Left cardiac atrium (tissue), 4 donors: Measurements from ENCODE around the gene CTXND2. TPM values are rescaled to one million over a fixed set of nuclear protein-coding genes. Genes with fewer than 3 reads are reported as not detected.
"Not testable (repeated sequence)": the region's sequence is repeated elsewhere in the genome, so short reads cannot be mapped to it uniquely, and the experiment has no call there.

ENCODE experiments used
- ATAC-seq, 2 donors: fragments of 200-7000 bp; cut with Tn5 transposase; one replicate each; pipeline ENCODE4 v1.9.1; 2020; ENCODE audit warnings: mild to moderate bottlenecking in 2 of 2, moderate library complexity in 2 of 2
- DNase-seq: peaks from one replicate; pipeline ENCODE4 v3.0.0-alpha.2; 2020
- intact Hi-C, 2 donors: fragments of 100-400 bp; cut with DNase I; formaldehyde crosslinking; loops; one replicate each; pipeline versions ENCODE4 v1.14.1 to v1.15.1; 2022 to 2023
- long read RNA-seq: library from polyadenylated mRNA; unstranded; transcript quantifications from one replicate; pipeline ENCODE4 v2.0.0, GENCODE V29; 2021
- total RNA-seq, 2 donors: library from RNA; stranded (reverse); fragmentation: NEBNext Ultra II Directional; extraction: Animal tissue kit (Norgen Biotek cat#: 25700); gene quantifications; one replicate each; pipeline ENCODE4 v1.2.1, GENCODE V29; 2021
- donor health status: DM: no; HTN: yes; CAD: no.
- donor health status: DM: no; HTN: yes; CAD: no; lungs with severe emphysema.
- donor health status: DM: yes; HTN: yes; CAD: no.
- donor health status: Dilated cardiomyopathy.

Gene CTXND2
- total RNA-seq, result not detected
- long read RNA-seq, result 0 reads

GRCh38 chr1:150887018-150887417 lies at the start of gene CTXND2:
CTXND2 (plus strand) TSS chr1:150887136; CDS start chr1:150912315, 25,179 bp downstream.
- DNase-seq (no peak), ATAC-seq (peak; percentile 71 to 97)
- intact Hi-C loops, result no loop called here

DNA sequence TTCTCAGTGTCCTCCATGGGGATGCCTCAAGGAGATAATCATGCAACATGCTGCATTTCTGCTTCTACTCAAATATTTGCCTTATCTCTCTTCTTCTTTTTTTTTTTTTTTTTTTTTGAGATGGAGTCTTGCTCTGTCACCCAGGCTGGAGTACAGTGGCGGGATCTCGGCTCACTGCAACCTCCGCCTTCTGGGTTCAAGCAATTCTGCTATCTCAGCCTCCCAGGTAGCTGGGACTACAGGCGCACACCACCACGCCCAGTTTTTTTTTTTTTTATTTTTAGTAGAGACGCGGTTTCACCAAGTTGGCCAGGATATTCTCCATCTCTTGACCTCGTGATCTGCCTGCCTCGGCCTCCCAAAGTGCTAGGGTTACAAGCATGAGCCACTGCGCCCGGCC lies 46.1 kb upstream of the CTXND2 start:
- DNase-seq, intact Hi-C loops, ATAC-seq: not testable (repeated sequence)

GRCh38 chr1:150841626-150842025 lies 45.3 kb upstream of the CTXND2 start:
- ATAC-seq, result no peak
- intact Hi-C loops, result no loop called here
- no peak for DNase-seq

- intact Hi-C loops, result no loop called here
- ATAC-seq, result no peak
Observed at GRCh38 chr1:150842343-150842742, 44.6 kb upstream of the CTXND2 start.

DNA sequence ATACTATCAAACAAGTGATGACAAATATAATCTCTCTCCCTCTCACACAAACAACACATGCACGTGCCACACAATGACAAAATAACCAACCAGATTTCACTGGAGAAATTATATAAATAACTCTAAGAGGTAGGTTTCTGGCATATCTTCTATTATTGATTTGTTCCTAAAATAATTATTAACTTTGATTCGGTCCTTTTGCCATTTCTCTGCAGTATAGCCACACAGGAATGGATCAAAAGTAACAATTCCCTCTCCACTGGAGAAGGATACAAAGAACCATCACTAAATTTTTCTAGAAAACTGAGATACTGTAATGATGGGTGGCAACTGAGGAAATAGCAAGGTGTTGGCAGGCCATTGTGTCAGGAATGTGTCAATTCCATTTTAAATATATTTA lies 44.0 kb upstream of the CTXND2 start:
- no peak for ATAC-seq
- intact Hi-C loops, result no loop called here
- no peak for DNase-seq

More at GRCh38 chr1:150842343-150842742, 44.6 kb upstream of the CTXND2 start:
- DNase-seq, result no peak

- DNase-seq (no peak), ATAC-seq (no peak)
- intact Hi-C loops, result no loop called here
Observed at GRCh38 chr1:150843474-150843873, 43.5 kb upstream of the CTXND2 start.

- no peak for ATAC-seq
- DNase-seq, result no peak
- intact Hi-C loops, result no loop called here
Observed at GRCh38 chr1:150846473-150847146, 40.3 kb upstream of the CTXND2 start.

DNA sequence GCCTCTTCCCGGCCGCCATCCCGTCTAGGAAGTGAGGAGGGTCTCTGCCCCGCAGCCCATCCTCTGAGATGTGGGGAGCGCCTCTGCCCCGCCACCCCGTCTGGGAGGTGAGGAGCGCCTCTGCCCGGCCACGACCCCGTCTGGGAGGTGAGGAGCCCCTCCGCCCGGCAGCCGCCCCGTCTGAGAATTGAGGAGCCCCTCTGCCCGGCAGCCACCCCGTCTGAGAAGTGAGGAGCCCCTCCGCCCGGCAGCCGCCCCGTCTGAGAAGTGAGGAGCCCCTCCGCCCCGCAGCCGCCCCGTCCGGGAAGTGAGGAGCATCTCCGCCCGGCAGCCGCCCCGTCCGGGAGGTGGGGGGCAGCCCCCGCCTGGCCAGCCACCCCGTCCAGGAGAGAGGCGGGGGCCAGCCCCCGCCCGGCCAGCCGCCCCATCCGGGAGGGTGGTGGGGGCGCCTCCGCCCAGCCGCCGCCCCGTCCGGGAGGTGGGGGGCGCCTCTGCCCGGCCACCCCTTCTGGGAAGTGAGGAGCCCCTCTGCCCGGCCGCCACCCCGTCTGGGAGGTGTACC lies 36.1 kb upstream of the CTXND2 start:
- intact Hi-C loops, ATAC-seq, DNase-seq: not testable (repeated sequence)

DNA sequence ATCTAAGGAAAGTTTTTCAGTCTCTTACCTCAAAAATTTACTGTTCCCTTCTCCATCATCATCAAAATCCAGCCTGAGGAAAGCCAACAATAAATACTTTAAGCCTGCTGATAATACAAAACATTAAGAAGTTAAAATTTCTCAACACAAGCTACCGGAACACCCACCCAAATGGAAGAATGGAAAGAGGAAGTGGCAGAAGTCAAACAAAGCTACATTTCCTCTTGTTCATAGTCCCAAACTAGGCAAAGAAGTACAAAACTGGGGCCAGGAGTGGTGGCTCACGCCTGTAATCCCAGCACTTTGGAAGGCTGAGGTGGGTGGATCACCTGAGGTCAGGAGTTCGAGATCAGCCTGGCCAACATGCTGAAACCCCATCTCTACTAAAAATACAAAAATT lies 34.2 kb upstream of the CTXND2 start:
- DNase-seq, intact Hi-C loops: not testable (repeated sequence)
- ATAC-seq, result peak in 1 of 2 donors; percentile 25

DNA sequence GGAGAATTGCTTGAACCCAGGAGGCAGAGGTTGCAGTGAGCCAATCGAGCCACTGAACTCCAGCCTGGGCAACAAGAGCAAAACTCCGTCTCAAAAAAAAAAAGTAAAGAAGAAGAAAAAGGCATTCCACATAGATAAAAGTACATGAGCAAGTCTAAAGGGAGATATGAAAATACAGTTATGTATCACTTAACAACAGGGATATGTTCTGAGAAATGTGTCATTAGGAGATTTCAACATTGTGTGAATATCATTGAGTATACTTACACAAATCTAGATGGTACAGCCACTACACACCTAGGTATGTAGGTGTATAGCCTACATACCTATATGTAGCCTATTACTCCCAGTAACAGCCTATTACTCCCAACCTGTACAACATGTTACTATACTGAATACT lies 23.2 kb upstream of the CTXND2 start:
- no peak for ATAC-seq
- intact Hi-C loops, result no loop called here
- DNase-seq, result no peak

GRCh38 chr1:150864200-150864599 lies 22.7 kb upstream of the CTXND2 start:
- ATAC-seq, DNase-seq, intact Hi-C loops: not testable (repeated sequence)

DNA sequence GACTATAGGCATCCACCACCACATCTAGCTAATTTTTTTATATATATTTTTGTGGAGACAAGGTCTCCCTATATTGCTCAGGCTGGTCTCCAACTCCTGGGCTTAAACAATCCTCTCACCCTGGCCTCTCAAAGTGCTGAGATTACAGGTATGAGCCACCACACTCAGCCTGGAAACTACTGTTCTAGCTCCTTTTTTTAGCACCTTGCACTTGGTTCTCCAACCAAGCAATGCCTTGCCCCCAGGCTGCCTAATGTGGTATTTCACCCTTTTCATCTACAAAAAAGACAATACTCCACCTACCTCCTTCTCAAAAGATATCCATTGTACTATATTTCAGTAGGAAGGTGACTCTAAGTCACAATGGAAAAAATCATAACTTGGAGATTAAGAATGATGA lies 17.3 kb upstream of the CTXND2 start:
- DNase-seq (no peak), ATAC-seq (no peak)
- intact Hi-C loops, result loop anchor here in 1 of 2 donors (10.0 kb wide), 1 partner anchor 55 kb away; the partner anchor contains the start of gene SETDB1

DNA sequence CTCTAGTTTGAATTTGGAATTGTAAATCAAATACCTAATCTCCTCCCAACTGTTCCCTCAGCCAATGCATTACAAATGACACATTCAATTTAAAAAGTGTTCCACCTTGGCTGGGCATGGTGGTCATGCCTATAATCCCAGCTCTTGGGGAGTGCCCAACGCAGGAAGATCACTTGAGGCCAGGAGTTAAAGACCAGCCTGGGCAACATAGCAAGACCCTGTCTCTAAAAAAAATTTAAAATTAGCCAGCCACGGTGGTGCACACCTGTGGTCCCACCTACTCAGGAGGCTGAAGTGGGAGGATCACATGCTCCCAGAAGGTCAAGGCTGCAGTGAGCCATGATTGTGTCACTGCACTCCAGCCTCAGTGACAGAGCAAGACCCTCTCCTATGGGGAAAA lies 14.4 kb upstream of the CTXND2 start:
- ATAC-seq (no peak), DNase-seq (no peak)
- intact Hi-C loops, result loop anchor here in 1 of 2 donors (10.0 kb wide), 1 partner anchor 52 kb away; the partner anchor contains the start of gene SETDB1

- intact Hi-C loops, result loop anchor here in 1 of 2 donors (10.0 kb wide), 1 partner anchor 51 kb away; the partner anchor contains the start of gene SETDB1
- ATAC-seq, result no peak
- no peak for DNase-seq
Observed at GRCh38 chr1:150873521-150873920, 13.4 kb upstream of the CTXND2 start.

- ATAC-seq (no peak), DNase-seq (no peak)
- intact Hi-C loops, result loop anchor here in 1 of 2 donors (10.0 kb wide), 1 partner anchor 50 kb away; the partner anchor contains the start of gene SETDB1
Observed at GRCh38 chr1:150874455-150875196, 12.3 kb upstream of the CTXND2 start.

GRCh38 chr1:150875197-150876118 lies 11.5 kb upstream of the CTXND2 start:
- no peak for DNase-seq
- intact Hi-C loops, result loop anchor here in 1 of 2 donors (10.0 kb wide), 1 partner anchor 49 kb away; the partner anchor contains the start of gene SETDB1
- no peak for ATAC-seq

GRCh38 chr1:150876119-150876454 lies 10.8 kb upstream of the CTXND2 start:
- ATAC-seq, result peak; percentile 67 to 83
- intact Hi-C loops, result loop anchor here in 1 of 2 donors (10.0 kb wide), 1 partner anchor 49 kb away; the partner anchor contains the start of gene SETDB1
- no peak for DNase-seq

DNA sequence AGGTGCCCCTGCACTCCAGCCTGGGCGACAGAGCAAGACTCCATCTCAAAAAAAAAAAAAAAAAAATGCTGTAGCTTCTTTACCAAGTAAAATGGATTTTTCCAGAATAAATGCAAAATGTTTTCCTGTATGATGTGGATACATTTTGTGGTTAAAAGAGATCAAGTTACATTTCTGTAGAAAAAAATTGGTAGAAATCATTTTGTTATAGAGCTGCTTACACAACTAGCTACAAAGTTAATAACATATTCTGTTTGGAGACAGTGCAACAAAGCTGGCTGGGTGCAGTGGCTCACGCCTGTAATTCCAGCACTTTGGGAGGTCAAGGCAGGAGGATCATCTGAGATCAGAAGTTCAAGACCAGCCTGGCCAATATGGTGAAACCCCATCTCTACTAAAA lies 8.0 kb upstream of the CTXND2 start:
- ATAC-seq, DNase-seq: not testable (repeated sequence)
- intact Hi-C loops, result loop anchor here in 1 of 2 donors (10.0 kb wide), 1 partner anchor 46 kb away; the partner anchor contains the start of gene SETDB1
